Caco-2 (cell line): ENCODE data around the gene KIDINS220. TPM values are rescaled to one million over a fixed set of nuclear protein-coding genes. Genes with fewer than 3 reads are reported as not detected.

Experiments
- BruUV-seq: library from RNA; stranded (reverse); fragments of 400-500 nt; replicated peaks from 2 replicates; lab custom pipeline; 2021; lab: Mats Ljungman, UMichigan
- CTCF ChIA-PET: fragments of 300-600 bp; sonication (Branson Sonifier 250); formaldehyde crosslinking; loops from one replicate; lab custom pipeline; 2022; ENCODE audit warnings: antibody characterized with exemption; lab: Charles Lee
- POLR2A ChIA-PET: fragments of 300-600 bp; sonication (Branson Sonifier 250); formaldehyde crosslinking; loops from one replicate; lab custom pipeline; 2022; ENCODE audit warnings: antibody characterized with exemption; lab: Charles Lee
- DNase-seq, 2 experiments: peaks; one replicate each; pipeline versions ENCODE4 v3.0.0 to v3.0.0-alpha.2; 2020 to 2022
- H3K27me3 ChIP-seq: replicated peaks from 2 replicates; pipeline ENCODE4 v1.6.0; 2011; ENCODE audit warnings: low read length; ENCODE audit not compliant: control insufficient read depth, insufficient read depth
- H3K36me3 ChIP-seq: 2 replicates; pipeline ENCODE4 v1.5.1; 2011; ENCODE audit warnings: low read length; ENCODE audit not compliant: control insufficient read depth, insufficient read depth
- H3K4me1 ChIP-seq: fragments of 250-450 bp; sonication (Bioruptor Pico); 2 replicates; pipeline ENCODE4 v1.5.1; 2020; ENCODE audit warnings: mild to moderate bottlenecking
- H3K4me3 ChIP-seq: 2 replicates; pipeline ENCODE4 v1.5.1; 2011; ENCODE audit warnings: low read depth, mild to moderate bottlenecking, control low read depth, low read length
- H3K9me3 ChIP-seq: fragments of 250-450 bp; sonication (Bioruptor Pico); 2 replicates; pipeline ENCODE4 v1.5.1; 2020; ENCODE audit warnings: mild to moderate bottlenecking, moderate library complexity
- H3K27ac Mint-ChIP-seq: one replicate; pipeline ENCODE4 v1.8.0; 2022; ENCODE audit warnings: mixed read lengths; ENCODE audit not compliant: unreplicated experiment
- H3K27me3 Mint-ChIP-seq: one replicate; pipeline ENCODE4 v1.8.0; 2022; ENCODE audit warnings: mixed read lengths; ENCODE audit not compliant: insufficient read depth, unreplicated experiment
- H3K36me3 Mint-ChIP-seq: one replicate; pipeline ENCODE4 v1.8.0; 2022; ENCODE audit warnings: mild to moderate bottlenecking, mixed read lengths; ENCODE audit not compliant: insufficient read depth, unreplicated experiment
- H3K4me1 Mint-ChIP-seq: one replicate; pipeline ENCODE4 v1.8.0; 2022; ENCODE audit warnings: low read depth, mixed read lengths; ENCODE audit not compliant: unreplicated experiment
- H3K4me3 Mint-ChIP-seq: one replicate; pipeline ENCODE4 v1.8.0; 2022; ENCODE audit warnings: mild to moderate bottlenecking, moderate library complexity, mixed read lengths; ENCODE audit not compliant: unreplicated experiment
- H3K9me3 Mint-ChIP-seq: one replicate; pipeline ENCODE4 v1.8.0; 2022; ENCODE audit warnings: mixed read lengths; ENCODE audit not compliant: unreplicated experiment
- CTCF ChIP-seq, 2 experiments: fragments of 200-600 bp in 1 of 2; IDR thresholded peaks; 1 replicate in 1 of 2; 2 replicates in 1 of 2; pipeline versions ENCODE4 v1.5.1 to v1.8.0; 2011 to 2022; ENCODE audit warnings: antibody characterized with exemption in 1 of 2, control low read depth in 1 of 2, inconsistent platforms in 1 of 2, low read depth in 1 of 2, low read length in 1 of 2, mild to moderate bottlenecking in 1 of 2, moderate library complexity in 1 of 2; ENCODE audit not compliant: insufficient read depth in 1 of 2, severe bottlenecking in 1 of 2, unreplicated experiment in 1 of 2
- intact Hi-C: fragments of 100-400 bp; cut with micrococcal nuclease; formaldehyde crosslinking; loops from one replicate; pipeline ENCODE4 v1.10.0; 2022; ENCODE audit not compliant: unreplicated experiment
- total RNA-seq: library from RNA; stranded (reverse); gene quantifications from 2 replicates; pipeline ENCODE4 v1.2.3, GENCODE V29; 2022

The KIDINS220 gene
- total RNA-seq, 1 experiment from 2014 or later: 32.8 TPM

- peak; percentile 62 to 64 for TF ChIP-seq CTCF (IDR thresholded peaks at IDR 0.05; ENCODE audit: insufficient read depth in 1 of 2, low read depth in 1 of 2, low read length in 1 of 2, severe bottlenecking in 1 of 2, unreplicated experiment in 1 of 2)
- Mint-ChIP-seq H3K4me3 (no peak overlapping the region), H3K9me3 (peaks cover 11% of the 10 kb centered on the region), H3K36me3 (peaks cover 6% of the 10 kb centered on the region), H3K27me3 (no peaks in the 10 kb centered on the region), H3K27ac (no peak overlapping the region), H3K4me1 (no peaks in the 10 kb centered on the region)
- CTCF ChIA-PET: interaction anchor here (1.0 kb wide), 1 partner anchor 1335 kb away, joined by 4 read pairs; no protein-coding TSS in a partner anchor
- H3K36me3 ChIP-seq: peaks cover 2% of the 10 kb centered on the region
- H3K4me1 ChIP-seq: no peaks in the 10 kb centered on the region
- intact Hi-C loops: loop anchor here (1.0 to 5.0 kb wide), 4 partner anchors 74 to 1334 kb away; no protein-coding TSS in a partner anchor
- H3K4me3 ChIP-seq: no peak overlapping the region
- DNase-seq: peak in 1 of 2 experiments; percentile 34
- no TSS peak for BruUV-seq
- H3K27me3 ChIP-seq: no peaks in the 10 kb centered on the region
- H3K9me3 ChIP-seq: no peaks in the 10 kb centered on the region
- POLR2A ChIA-PET: interaction anchor here (0.6 kb wide), 1 partner anchor 80 kb away, joined by 3 read pairs; the partner anchor contains the start of gene ID2
Observed at GRCh38 chr2:8761529-8762164, 75.8 kb downstream of the KIDINS220 start.

- Mint-ChIP-seq H3K4me1 (no peaks in the 10 kb centered on the region), H3K4me3 (no peak overlapping the region), H3K27me3 (no peaks in the 10 kb centered on the region), H3K36me3 (peaks cover 6% of the 10 kb centered on the region), H3K27ac (no peak overlapping the region), H3K9me3 (peaks cover 11% of the 10 kb centered on the region)
- DNase-seq: no peak
- no peak for TF ChIP-seq CTCF (IDR thresholded peaks at IDR 0.05; ENCODE audit: insufficient read depth in 1 of 2, low read depth in 1 of 2, low read length in 1 of 2, severe bottlenecking in 1 of 2, unreplicated experiment in 1 of 2)
- H3K36me3 ChIP-seq: no peaks in the 10 kb centered on the region; the same call in 1 of the 2 replicates
- CTCF ChIA-PET: no interaction called here
- H3K4me3 ChIP-seq: no peak overlapping the region
- intact Hi-C loops: no loop called here
- H3K4me1 ChIP-seq: no peaks in the 10 kb centered on the region
- BruUV-seq: no TSS peak
- H3K27me3 ChIP-seq: no peaks in the 10 kb centered on the region
- POLR2A ChIA-PET: no interaction called here
- H3K9me3 ChIP-seq: 0 out of 2 replicates have a peak, but pooled peaks cover 7% of the 10 kb centered on the region
Observed at GRCh38 chr2:8756716-8757115, 80.7 kb downstream of the KIDINS220 start.

- H3K36me3 Mint-ChIP-seq: peaks cover 6% of the 10 kb centered on the region
- no peak for DNase-seq
- CTCF ChIA-PET: no interaction called here
- no peaks in the 10 kb centered on the region; the same call in 1 of the 2 replicates for H3K36me3 ChIP-seq
- TF ChIP-seq CTCF (IDR thresholded peaks at IDR 0.05; ENCODE audit: insufficient read depth in 1 of 2, low read depth in 1 of 2, low read length in 1 of 2, severe bottlenecking in 1 of 2, unreplicated experiment in 1 of 2): no peak
- no TSS peak for BruUV-seq
- intact Hi-C loops: no loop called here
- no peaks in the 10 kb centered on the region for H3K4me1 ChIP-seq
- H3K4me3 ChIP-seq: no peak overlapping the region
- 0 out of 2 replicates have a peak, but pooled peaks cover 7% of the 10 kb centered on the region for H3K9me3 ChIP-seq
- peaks cover 11% of the 10 kb centered on the region for H3K9me3 Mint-ChIP-seq
- POLR2A ChIA-PET: no interaction called here
- H3K4me1 Mint-ChIP-seq: no peaks in the 10 kb centered on the region
- no peaks in the 10 kb centered on the region for H3K27me3 Mint-ChIP-seq
- H3K4me3 Mint-ChIP-seq: no peak overlapping the region
- H3K27me3 ChIP-seq: no peaks in the 10 kb centered on the region
- H3K27ac Mint-ChIP-seq: no peak overlapping the region
Observed at GRCh38 chr2:8756230-8756629, 81.2 kb downstream of the KIDINS220 start.
